H1 (cell line): ENCODE measurements around the gene GRIA1. TPM values are rescaled to one million over a fixed set of nuclear protein-coding genes. Genes with fewer than 3 reads are reported as not detected.

Source experiments
- CTCF ChIA-PET: fragments of 300-600 bp; sonication (Branson Sonifier 250); formaldehyde crosslinking; loops from one replicate; lab custom pipeline; 2021; ENCODE audit not compliant: partially characterized antibody; lab: Charles Lee
- POLR2A ChIA-PET: fragments of 300-600 bp; sonication (Branson Sonifier 250); formaldehyde crosslinking; loops from one replicate; lab custom pipeline; 2021; ENCODE audit warnings: inconsistent platforms; ENCODE audit not compliant: partially characterized antibody; lab: Charles Lee
- DNase-seq, 2 experiments: peaks; one replicate each; pipeline versions ENCODE4 v3.0.0 to v3.0.0-alpha.2; 2010 to 2022; ENCODE audit warnings: low spot score in 2 of 2, low read depth in 1 of 2, mixed read lengths in 1 of 2
- FAIRE-seq: peaks from 2 replicates; lab custom pipeline; 2011; peaks lifted over from hg19 to GRCh38; lab: Jason Lieb, UNC
- H2AFZ ChIP-seq: 2 replicates; pipeline ENCODE4 v1.8.1; 2012; ENCODE audit warnings: low read length, inconsistent platforms
- H2AK5ac ChIP-seq: 2 replicates; pipeline ENCODE4 v1.6.1; 2013; ENCODE audit warnings: low read depth, low read length
- H2BK120ac ChIP-seq: replicated peaks from 2 replicates; pipeline ENCODE3; 2013; ENCODE audit warnings: low read depth, low read length, inconsistent platforms
- H2BK12ac ChIP-seq: 2 replicates; pipeline ENCODE4 v1.6.1; 2013; ENCODE audit warnings: low read depth, low read length
- H2BK15ac ChIP-seq: 2 replicates; pipeline ENCODE4 v1.6.1; 2013; ENCODE audit warnings: low read length
- H2BK20ac ChIP-seq: 2 replicates; pipeline ENCODE4 v1.6.1; 2013; ENCODE audit warnings: low read length
- H2BK5ac ChIP-seq: 2 replicates; pipeline ENCODE4 v1.6.1; 2013; ENCODE audit warnings: low read depth, low read length
- H3K14ac ChIP-seq: 2 replicates; pipeline ENCODE4 v1.6.1; 2013; ENCODE audit warnings: inconsistent platforms; ENCODE audit not compliant: insufficient read length
- H3K18ac ChIP-seq: 2 replicates; pipeline ENCODE4 v1.6.1; 2013; ENCODE audit warnings: low read length; ENCODE audit errors: extremely low read depth
- H3K23ac ChIP-seq: 2 replicates; pipeline ENCODE4 v1.6.1; 2013; ENCODE audit warnings: inconsistent platforms; ENCODE audit not compliant: insufficient read length
- H3K23me2 ChIP-seq: 2 replicates; pipeline ENCODE4 v1.6.1; 2013; ENCODE audit warnings: low read depth, low read length
- H3K27ac ChIP-seq: 2 replicates; pipeline ENCODE4 v1.6.1; 2011; ENCODE audit warnings: low read depth, low read length, inconsistent platforms
- H3K27me3 ChIP-seq, 4 experiments: replicated peaks in 1 of 4; 1 replicate in 1 of 4; 2 replicates in 3 of 4; pipeline versions ENCODE4 v1.6.1 to v1.8.1; 2011 to 2013; ENCODE audit warnings: low read length in 3 of 4, mild to moderate bottlenecking in 3 of 4, inconsistent platforms in 2 of 4, mixed read lengths in 2 of 4, moderate library complexity in 1 of 4; ENCODE audit not compliant: control insufficient read depth in 3 of 4, insufficient read depth in 3 of 4; ENCODE audit errors: extremely low read depth in 1 of 4
- H3K36me3 ChIP-seq, 4 experiments: 2 replicates each; pipeline versions ENCODE4 v1.6.1 to v1.8.1; 2011 to 2013; ENCODE audit warnings: mild to moderate bottlenecking in 4 of 4, low read length in 3 of 4, moderate library complexity in 2 of 4, control low read depth in 1 of 4, inconsistent platforms in 1 of 4; ENCODE audit not compliant: insufficient read depth in 4 of 4, control insufficient read depth in 2 of 4
- H3K4ac ChIP-seq: replicated peaks from 2 replicates; pipeline ENCODE3; 2013; ENCODE audit warnings: low read length, low read depth, mixed read lengths, inconsistent platforms; ENCODE audit not compliant: insufficient read length
- H3K4me1 ChIP-seq, 4 experiments: replicated peaks in 1 of 4; 1 replicate in 1 of 4; 2 replicates in 3 of 4; pipeline versions ENCODE4 v1.6.1 to v1.8.1; 2011 to 2013; ENCODE audit warnings: low read length in 3 of 4, inconsistent platforms in 2 of 4, mixed read lengths in 1 of 4; ENCODE audit not compliant: insufficient read depth in 4 of 4, control insufficient read depth in 3 of 4
- H3K4me2 ChIP-seq, 2 experiments: 2 replicates each; pipeline versions ENCODE4 v1.6.1 to v1.8.1; 2011 to 2013; ENCODE audit warnings: low read depth in 2 of 2, low read length in 2 of 2, control low read depth in 1 of 2, inconsistent platforms in 1 of 2, mild to moderate bottlenecking in 1 of 2; ENCODE audit not compliant: insufficient read depth in 1 of 2
- H3K4me3 ChIP-seq, 4 experiments: fragments of 200-600, 300-600 bp in 1 of 4; sonication (generic), shearing (Covaris generic), sonication (Bioruptor Twin) in 1 of 4; 2 replicates each; pipeline versions ENCODE4 v1.5.1 to v1.8.1; 2011 to 2016; ENCODE audit warnings: low read length in 4 of 4, low read depth in 3 of 4, control low read depth in 2 of 4, inconsistent platforms in 2 of 4, mild to moderate bottlenecking in 2 of 4, mixed read lengths in 1 of 4, moderate library complexity in 1 of 4; ENCODE audit not compliant: insufficient read depth in 2 of 4; ENCODE audit errors: extremely low read depth in 1 of 4
- H3K56ac ChIP-seq: replicated peaks from 2 replicates; pipeline ENCODE3; 2013; ENCODE audit warnings: low read depth, mild to moderate bottlenecking, mixed read lengths, low read length, inconsistent platforms; ENCODE audit not compliant: insufficient read length
- H3K79me1 ChIP-seq: 2 replicates; pipeline ENCODE4 v1.6.1; 2013; ENCODE audit warnings: low read depth, low read length, control low read depth
- H3K79me2 ChIP-seq, 2 experiments: 2 replicates each; pipeline versions ENCODE4 v1.6.1 to v1.8.1; 2012 to 2013; ENCODE audit warnings: low read length in 2 of 2, mild to moderate bottlenecking in 2 of 2, inconsistent platforms in 1 of 2; ENCODE audit not compliant: insufficient read depth in 2 of 2, control insufficient read depth in 1 of 2
- H3K9ac ChIP-seq, 4 experiments: replicated peaks in 1 of 4; 1 replicate in 1 of 4; 2 replicates in 3 of 4; pipeline versions ENCODE4 v1.6.1 to v1.8.1; 2011 to 2013; ENCODE audit warnings: low read depth in 3 of 4, low read length in 3 of 4, control low read depth in 2 of 4, mild to moderate bottlenecking in 2 of 4, moderate library complexity in 2 of 4, inconsistent platforms in 1 of 4; ENCODE audit errors: extremely low read depth in 1 of 4
- H3K9me3 ChIP-seq, 2 experiments: 2 replicates each; pipeline versions ENCODE4 v1.6.1 to v1.8.1; 2012 to 2013; ENCODE audit warnings: mild to moderate bottlenecking in 2 of 2, moderate library complexity in 2 of 2, control low read depth in 1 of 2, inconsistent platforms in 1 of 2, low read depth in 1 of 2, low read length in 1 of 2, mixed read lengths in 1 of 2; ENCODE audit not compliant: insufficient read depth in 2 of 2
- H4K20me1 ChIP-seq, 2 experiments: replicated peaks in 1 of 2; 2 replicates each; pipeline versions ENCODE3 to v1.8.1; 2011 to 2013; ENCODE audit warnings: inconsistent platforms in 2 of 2, low read length in 2 of 2, mild to moderate bottlenecking in 1 of 2; ENCODE audit not compliant: insufficient read depth in 2 of 2, control insufficient read depth in 1 of 2
- H4K5ac ChIP-seq: 2 replicates; pipeline ENCODE4 v1.6.1; 2013; ENCODE audit warnings: low read length, low read depth, mixed read lengths, inconsistent platforms; ENCODE audit not compliant: insufficient read length
- H4K8ac ChIP-seq: 2 replicates; pipeline ENCODE4 v1.8.0; 2013; ENCODE audit warnings: mild to moderate bottlenecking, moderate library complexity, low read length, inconsistent platforms; ENCODE audit not compliant: insufficient read depth; ENCODE audit errors: extremely low read depth
- H4K91ac ChIP-seq: replicated peaks from 2 replicates; pipeline ENCODE3; 2013; ENCODE audit warnings: low read length, mixed read lengths, inconsistent platforms; ENCODE audit not compliant: insufficient read length
- BACH1 ChIP-seq: IDR thresholded peaks from 2 replicates; pipeline ENCODE4 v1.6.1; 2012; ENCODE audit warnings: low read length, improper control_type of control experiment
- CBX8 ChIP-seq: fragments of 300-800, 300-1000 bp; sonication (generic); IDR thresholded peaks from 2 replicates; pipeline ENCODE4 v1.7.1; 2016; ENCODE audit warnings: low read depth, low read length, borderline replicate concordance
- EGR1 ChIP-seq: IDR thresholded peaks from 2 replicates; pipeline ENCODE4 v1.6.1; 2011; ENCODE audit warnings: low read depth, low read length, borderline replicate concordance
- EZH2 ChIP-seq: fragments of 200-600 bp; sonication (generic); IDR thresholded peaks from 2 replicates; pipeline ENCODE4 v1.7.1; 2012; ENCODE audit warnings: low read depth, mild to moderate bottlenecking, moderate library complexity, low read length, inconsistent platforms; ENCODE audit not compliant: severe bottlenecking
- FOSL1 ChIP-seq: IDR thresholded peaks from 2 replicates; pipeline ENCODE4 v1.6.1; 2011; ENCODE audit warnings: mild to moderate bottlenecking, low read depth, low read length, moderate library complexity; ENCODE audit not compliant: insufficient read depth
- GTF2F1 ChIP-seq: IDR thresholded peaks from 2 replicates; pipeline ENCODE4 v1.6.1; 2012; ENCODE audit warnings: low read depth, low read length, improper control_type of control experiment, borderline replicate concordance
- KDM1A ChIP-seq: fragments of 200-600, 300-600 bp; sonication (generic); IDR thresholded peaks from 2 replicates; pipeline ENCODE4 v1.7.1; 2016; ENCODE audit warnings: mild to moderate bottlenecking, low read length, borderline replicate concordance
- POU5F1 ChIP-seq: IDR thresholded peaks from 2 replicates; pipeline ENCODE4 v1.6.1; 2011; ENCODE audit warnings: low read depth, mild to moderate bottlenecking, low read length, moderate library complexity
- RBBP5 ChIP-seq: IDR thresholded peaks from 2 replicates; pipeline ENCODE4 v1.7.1; 2012; ENCODE audit warnings: low read depth, mild to moderate bottlenecking, inconsistent platforms, low read length, moderate library complexity, borderline replicate concordance
- SIN3A ChIP-seq, 2 experiments: IDR thresholded peaks in 1 of 2; conservative IDR thresholded peaks in 1 of 2; 2 replicates each; pipeline ENCODE4 v1.6.1; 2011 to 2012; ENCODE audit warnings: low read length in 2 of 2, improper control_type of control experiment in 1 of 2, low read depth in 1 of 2, mild to moderate bottlenecking in 1 of 2
- SIRT6 ChIP-seq: IDR thresholded peaks from one replicate; pipeline ENCODE4 v1.7.1; 2012; ENCODE audit warnings: low read length, inconsistent platforms
- TAF7 ChIP-seq: optimal IDR thresholded peaks from 2 replicates; pipeline ENCODE3; 2011; ENCODE audit warnings: low read depth, mild to moderate bottlenecking, inconsistent platforms, low read length, moderate library complexity, borderline replicate concordance
- USF2 ChIP-seq: IDR thresholded peaks from 2 replicates; pipeline ENCODE4 v1.6.1; 2011; ENCODE audit warnings: low read length, improper control_type of control experiment
- WGBS, 2 experiments: shearing (Covaris generic) in 1 of 2; methylation state at CpG; one replicate each; pipeline versions ENCODE4 v1.1.6 to v1.1.7; 2013 to 2015; ENCODE audit warnings: low lambda C conversion rate in 2 of 2, mixed read lengths in 2 of 2, inconsistent platforms in 1 of 2, low coverage in 1 of 2, missing lambda C conversion rate in 1 of 2; ENCODE audit not compliant: insufficient replicate concordance in 2 of 2, insufficient coverage in 1 of 2, insufficient read length in 1 of 2; ENCODE audit errors: extremely low coverage in 1 of 2, missing lambda C conversion rate in 1 of 2; 5-methylcytosine and 5-hydroxymethylcytosine counted together
- polyA plus RNA-seq, 7 experiments: library from polyadenylated mRNA; depleted of rRNA in 3 of 7; stranded (reverse) in 5 of 7; unstranded in 2 of 7; fragments of >200 nt in 5 of 7; fragments of 200-250 nt in 2 of 7; gene quantifications; 1 replicate in 5 of 7; 2 replicates in 1 of 7; 4 replicates in 1 of 7; pipeline versions ENCODE4 v1.2.1 to v1.2.3, GENCODE V29; 2011 to 2013; ENCODE audit warnings: missing spikeins in 2 of 7, mixed read lengths in 2 of 7
- total RNA-seq: library from RNA; stranded (reverse); fragmentation: NEBNext Ultra II Directional; extraction: Animal tissue kit (Norgen Biotek cat#: 25700); gene quantifications from 2 replicates; pipeline ENCODE4 v1.2.1, GENCODE V29; 2021

Gene GRIA1
- total and polyA plus RNA-seq, 2 of the 8 experiments (the other 6 are each of a cell fraction or from before 2014, with no cell fraction given) = 0.97 to 2.5 TPM

DNA sequence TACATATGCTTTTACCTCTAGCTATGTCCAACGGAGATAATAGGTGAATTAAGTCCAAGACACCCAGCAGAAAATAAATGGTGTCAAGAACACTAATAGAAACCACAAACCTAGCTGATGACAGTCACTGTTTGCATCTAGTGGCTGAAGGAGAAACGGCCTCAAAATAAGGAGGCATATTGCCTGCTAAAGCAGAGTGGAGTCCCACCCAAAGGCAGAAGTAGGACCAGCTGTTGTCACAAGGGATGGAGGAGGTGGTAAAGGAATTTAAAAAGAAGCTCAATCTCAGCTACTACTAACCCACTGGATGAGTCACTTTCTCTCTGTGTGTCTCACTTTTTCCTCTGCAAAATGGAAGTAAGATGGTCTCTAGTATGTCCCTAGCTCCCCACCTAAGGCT is 224.3 kb downstream of the GRIA1 start:
- no peak overlapping the region for H3K14ac ChIP-seq
- H4K5ac ChIP-seq = no peak overlapping the region
- CTCF ChIA-PET = interaction anchor here (0.8 to 1.4 kb wide), 4 partner anchors 112 to 408 kb away, joined by 3 to 4 read pairs (median 4); no protein-coding TSS in a partner anchor
- H2BK15ac ChIP-seq = no peak overlapping the region
- no peak overlapping the region for H3K18ac ChIP-seq
- no peak for DNase-seq
- H3K23me2 ChIP-seq = no peaks in the 10 kb centered on the region
- H3K4me1 ChIP-seq = no peaks in the 10 kb centered on the region
- H3K27ac ChIP-seq = no peak overlapping the region
- H3K9ac ChIP-seq = no peak overlapping the region
- no peak overlapping the region for H3K4me2 ChIP-seq
- no peaks in the 10 kb centered on the region for H3K79me2 ChIP-seq
- FAIRE-seq = no peak
- H2BK120ac ChIP-seq = no peak overlapping the region
- H3K79me1 ChIP-seq = no peaks in the 10 kb centered on the region
- no peak overlapping the region for H2AFZ ChIP-seq
- no peak overlapping the region for H4K8ac ChIP-seq
- no peak overlapping the region for H4K91ac ChIP-seq
- 100% methylated on average over 2 of the region's 2 CpGs; no CpG with 5 or more reads in 1 of the 2 experiments for WGBS, 2 experiments
- no peak overlapping the region for H3K56ac ChIP-seq
- H2BK20ac ChIP-seq = no peak overlapping the region
- no peaks in the 10 kb centered on the region for H3K36me3 ChIP-seq
- no peak overlapping the region for H2AK5ac ChIP-seq
- no peaks in the 10 kb centered on the region for H4K20me1 ChIP-seq
- no peak overlapping the region for H2BK12ac ChIP-seq
- no peak overlapping the region for H2BK5ac ChIP-seq
- H3K27me3 ChIP-seq = no peaks in the 10 kb centered on the region
- H3K9me3 ChIP-seq = no peaks in the 10 kb centered on the region
- no peak overlapping the region for H3K4me3 ChIP-seq
- POLR2A ChIA-PET = no interaction called here
- H3K4ac ChIP-seq = no peak overlapping the region
- H3K23ac ChIP-seq = no peak overlapping the region
- TF ChIP-seq POU5F1 (no peak), FOSL1 (no peak), CBX8 (no peak), SIN3A (conservative IDR thresholded peaks at IDR 0.05 in 1 of 2, IDR thresholded peaks at IDR 0.05 in 1 of 2; ENCODE audit: low read depth in 1 of 2, low read length in 2 of 2) (no peak), KDM1A (no peak), SIRT6 (no peak), EGR1 (no peak), TAF7 (no peak), USF2 (no peak), EZH2 (no peak), BACH1 (no peak), GTF2F1 (no peak), RBBP5 (no peak)
